Astrocyte of the hippocampus (primary cell): ENCODE results near the gene KRT79.
A peak's percentile ranks its signal among the peaks of the same experiment; 100 is the strongest.
"Not testable (repeated sequence)": the region's sequence is repeated elsewhere in the genome, so short reads cannot be mapped to it uniquely, and the experiment has no call there.

Experiments used
- DNase-seq: peaks from one replicate; pipeline ENCODE4 v3.0.0; 2011; ENCODE audit warnings: low read depth, low spot score

KRT79 gene

DNA sequence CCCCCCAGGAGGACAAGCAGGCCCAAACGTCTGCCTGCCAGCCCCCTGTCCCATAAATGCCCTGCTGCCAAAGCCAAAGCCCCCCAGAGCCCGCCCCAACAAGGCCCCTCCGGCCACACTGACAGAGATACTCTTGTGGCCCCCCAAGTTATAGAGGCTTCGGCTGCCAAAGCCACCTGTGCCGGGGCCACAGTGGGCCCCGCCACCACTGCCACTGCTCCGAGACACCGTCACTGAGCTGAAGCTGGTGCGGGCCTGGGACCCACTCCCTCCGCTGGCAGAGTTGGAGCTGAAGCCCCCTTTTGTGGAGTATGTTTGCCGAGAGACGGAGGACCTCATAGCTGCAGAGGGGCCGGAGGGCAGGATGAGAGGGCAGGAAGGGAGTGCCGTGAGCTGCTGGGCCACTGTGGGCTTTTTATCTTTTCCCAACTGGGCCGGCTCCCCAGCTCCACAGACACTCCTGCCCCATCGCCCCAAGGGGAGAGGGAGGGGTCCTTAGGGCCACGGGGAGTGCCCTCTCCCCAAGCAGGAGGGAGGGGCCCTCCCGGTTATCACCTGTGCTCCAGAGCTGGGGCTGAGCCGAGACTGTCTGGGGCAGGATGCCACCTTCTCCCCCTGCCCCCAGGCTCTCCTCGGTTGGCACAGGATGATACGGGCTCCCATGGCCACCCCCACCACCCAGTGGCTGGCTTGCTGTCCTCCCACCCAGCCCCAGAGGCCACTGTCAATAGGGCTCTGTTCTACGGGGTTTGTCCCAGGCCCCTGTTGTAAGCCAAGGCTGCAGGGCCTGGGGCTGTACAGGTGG is at the start of gene KRT79:
KRT79 (minus strand) TSS at position 390 of the 805 bp plus-strand sequence; CDS start at position 339, 51 bp downstream.
- no peak for DNase-seq

DNA sequence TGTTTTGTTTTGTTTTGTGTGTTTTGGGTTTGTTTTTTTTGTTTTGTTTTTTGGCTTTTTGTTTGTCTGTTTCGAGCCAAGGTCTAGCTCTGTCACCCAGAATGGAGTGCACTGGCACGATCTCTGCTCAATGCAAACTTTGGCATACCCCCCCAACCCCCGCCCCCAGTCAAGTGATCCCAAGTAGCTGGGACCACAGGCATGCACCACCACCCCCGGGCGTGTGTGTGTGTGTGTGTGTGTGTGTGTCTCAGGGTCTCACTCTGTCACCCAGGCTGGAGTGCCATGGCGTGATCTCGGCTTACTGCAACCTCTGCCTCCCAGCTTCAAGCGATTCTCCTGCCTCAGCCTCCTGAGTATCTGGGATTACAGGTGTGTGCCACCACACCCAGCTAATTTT is 46.4 kb upstream of the KRT79 start:
- not testable (repeated sequence) for DNase-seq

GRCh38 chr12:52879394-52880351 is 45.6 kb upstream of the KRT79 start:
- peak; percentile 91 for DNase-seq

GRCh38 chr12:52878507-52879393 is 44.6 kb upstream of the KRT79 start:
- DNase-seq: no peak

DNA sequence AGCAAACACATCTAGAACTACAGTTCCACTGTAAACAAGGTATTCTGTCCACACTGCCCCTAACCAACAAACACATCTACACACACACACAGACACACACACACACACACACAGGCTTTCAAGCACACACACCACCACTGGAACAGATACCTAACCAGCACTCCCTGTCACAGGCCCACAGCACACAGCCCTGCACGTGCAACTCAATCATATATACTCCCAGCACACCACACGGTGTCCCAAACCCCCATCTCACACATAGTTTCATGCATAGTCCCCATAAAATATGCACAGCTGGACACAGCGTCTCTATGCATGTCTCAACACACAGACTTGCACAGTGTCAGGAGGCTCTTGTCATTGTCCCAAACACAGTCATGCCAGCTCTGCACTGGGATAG is 43.1 kb upstream of the KRT79 start:
- DNase-seq: no peak

DNA sequence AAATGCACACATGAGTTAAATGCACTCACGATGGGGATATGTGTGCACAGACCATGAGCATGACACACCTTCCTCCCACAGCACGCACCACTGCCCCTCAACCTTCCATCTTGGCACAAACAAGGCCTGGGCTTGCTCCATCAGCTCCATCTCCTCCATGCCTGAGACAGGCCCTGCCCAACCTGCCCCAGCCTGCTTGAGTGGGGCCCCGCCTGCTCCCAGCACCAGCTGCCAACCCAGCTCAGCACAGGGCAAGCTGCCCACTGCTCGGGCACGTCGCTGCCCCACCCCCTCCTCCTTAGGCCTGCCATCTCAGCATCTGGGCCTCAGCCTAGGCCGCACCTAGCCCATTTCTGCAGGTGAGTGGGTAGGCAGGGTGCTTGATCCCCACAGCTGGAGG is 42.3 kb upstream of the KRT79 start:
- no peak for DNase-seq

DNA sequence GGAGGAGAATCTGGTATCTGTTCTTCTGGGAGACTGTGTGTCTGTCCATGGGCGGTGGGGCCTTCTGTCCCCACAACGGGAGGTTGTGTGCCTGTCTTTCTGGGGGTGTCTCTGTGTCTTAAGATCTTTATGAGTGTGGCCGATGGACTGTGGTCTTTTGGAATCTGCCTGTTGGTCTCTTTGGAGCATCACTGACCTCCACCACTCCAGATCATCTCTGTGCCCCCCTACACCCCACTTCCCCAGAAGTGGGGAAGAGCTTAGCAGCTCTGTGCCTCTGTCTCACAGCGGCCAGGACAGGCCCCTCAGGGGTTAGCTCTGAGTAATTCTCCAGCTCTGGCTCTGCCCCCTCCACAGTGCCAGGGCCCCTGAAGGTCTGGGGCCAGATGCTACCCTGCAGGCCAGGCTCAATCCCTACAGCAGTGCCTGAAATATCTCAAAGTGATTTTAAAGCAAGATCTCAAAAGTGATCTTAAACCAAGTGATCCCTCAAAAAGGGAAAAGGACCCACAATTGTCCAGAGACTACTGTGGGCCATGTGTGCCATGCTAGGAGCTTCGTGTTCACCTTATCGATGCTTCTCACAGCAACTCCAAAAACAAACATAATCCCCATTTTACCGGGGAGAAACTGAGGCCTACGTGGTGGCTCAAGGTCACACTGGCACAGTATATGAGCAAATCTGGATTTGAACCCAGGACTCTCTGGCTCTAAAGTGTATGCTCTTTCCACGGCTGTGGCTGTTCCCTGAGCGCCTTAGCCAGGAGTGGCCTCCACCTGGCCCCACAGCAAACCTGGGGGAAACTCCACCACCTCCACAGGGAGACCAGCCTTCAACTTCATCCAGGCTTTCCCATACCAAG is 40.7 kb upstream of the KRT79 start:
- DNase-seq: no peak

- DNase-seq: peak; percentile 97
Measured at GRCh38 chr12:52873832-52874572, 39.9 kb upstream of the KRT79 start.

GRCh38 chr12:52873513-52873831 is 39.4 kb upstream of the KRT79 start:
- no peak for DNase-seq

DNA sequence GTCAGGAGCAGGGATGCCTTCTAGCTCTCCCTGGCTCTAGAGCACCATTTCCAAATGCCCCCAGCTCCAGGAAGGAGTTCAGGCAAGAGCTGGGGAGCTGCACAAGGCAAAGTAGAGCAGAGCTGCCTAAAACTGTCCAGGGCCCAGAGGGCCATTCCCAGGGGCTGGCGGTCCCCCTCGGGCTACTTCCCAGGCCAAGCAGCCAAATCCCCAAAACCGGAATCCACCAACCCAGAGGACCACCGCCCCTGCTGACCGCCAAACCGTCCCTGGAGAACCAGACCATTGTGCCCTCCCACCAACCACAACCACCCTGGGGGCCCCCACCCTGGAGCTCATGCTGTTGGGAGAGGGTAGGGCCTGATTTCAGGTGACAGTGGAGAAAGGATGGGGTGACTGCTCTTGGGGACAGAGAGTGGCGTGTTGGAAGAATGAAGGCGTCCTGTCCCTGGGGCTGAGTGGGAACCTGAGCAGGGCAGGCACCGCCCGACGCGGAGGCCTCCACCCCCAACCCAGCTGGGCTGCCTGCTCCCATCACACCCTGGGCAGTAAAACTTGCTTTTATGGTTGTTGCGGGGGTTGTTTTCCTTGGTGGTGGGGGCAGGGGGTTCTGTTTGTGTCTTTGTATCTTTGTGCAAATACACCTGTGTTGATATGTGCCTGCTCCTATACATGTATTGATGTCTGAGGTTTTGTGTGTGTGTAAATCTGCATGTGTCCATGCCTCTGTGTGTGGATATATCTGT is 38.7 kb upstream of the KRT79 start:
- DNase-seq: no peak

DNA sequence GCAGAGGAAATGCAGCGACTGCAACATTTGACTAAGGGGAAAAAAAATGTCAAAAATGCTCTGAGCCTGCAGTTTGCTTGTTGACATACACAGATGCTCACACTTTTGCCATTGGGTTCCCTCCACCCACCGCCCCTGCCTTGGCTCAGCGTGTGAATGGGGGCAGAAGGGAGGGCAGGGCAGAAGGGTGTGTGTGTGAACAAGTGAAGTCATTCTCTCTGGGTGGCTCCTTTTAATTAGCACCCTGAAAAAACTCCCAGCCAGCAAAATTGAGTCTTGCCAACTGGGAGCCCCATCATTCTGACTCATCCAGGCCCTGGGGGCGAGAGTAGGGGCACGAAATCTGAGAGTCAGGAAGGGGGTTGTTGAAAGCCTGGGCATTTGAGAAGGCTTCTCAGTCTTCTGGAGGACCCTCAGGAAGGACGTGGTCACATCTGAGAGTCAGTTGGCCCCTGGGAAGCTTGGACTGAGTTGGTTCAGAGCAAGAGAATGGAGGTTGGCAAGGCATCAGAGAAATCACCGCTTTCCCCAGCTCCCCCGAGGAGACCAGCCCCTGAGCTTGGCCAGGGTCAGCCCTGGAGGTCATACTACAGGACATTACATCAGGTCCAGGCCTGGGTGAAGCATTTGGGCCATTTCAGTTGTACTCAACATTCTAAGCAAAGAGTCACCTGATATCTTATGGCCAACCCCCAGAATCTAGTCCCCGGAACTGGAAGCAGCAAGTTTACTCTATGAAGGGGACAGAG is 37.4 kb upstream of the KRT79 start:
- DNase-seq: peak; percentile 78

DNA sequence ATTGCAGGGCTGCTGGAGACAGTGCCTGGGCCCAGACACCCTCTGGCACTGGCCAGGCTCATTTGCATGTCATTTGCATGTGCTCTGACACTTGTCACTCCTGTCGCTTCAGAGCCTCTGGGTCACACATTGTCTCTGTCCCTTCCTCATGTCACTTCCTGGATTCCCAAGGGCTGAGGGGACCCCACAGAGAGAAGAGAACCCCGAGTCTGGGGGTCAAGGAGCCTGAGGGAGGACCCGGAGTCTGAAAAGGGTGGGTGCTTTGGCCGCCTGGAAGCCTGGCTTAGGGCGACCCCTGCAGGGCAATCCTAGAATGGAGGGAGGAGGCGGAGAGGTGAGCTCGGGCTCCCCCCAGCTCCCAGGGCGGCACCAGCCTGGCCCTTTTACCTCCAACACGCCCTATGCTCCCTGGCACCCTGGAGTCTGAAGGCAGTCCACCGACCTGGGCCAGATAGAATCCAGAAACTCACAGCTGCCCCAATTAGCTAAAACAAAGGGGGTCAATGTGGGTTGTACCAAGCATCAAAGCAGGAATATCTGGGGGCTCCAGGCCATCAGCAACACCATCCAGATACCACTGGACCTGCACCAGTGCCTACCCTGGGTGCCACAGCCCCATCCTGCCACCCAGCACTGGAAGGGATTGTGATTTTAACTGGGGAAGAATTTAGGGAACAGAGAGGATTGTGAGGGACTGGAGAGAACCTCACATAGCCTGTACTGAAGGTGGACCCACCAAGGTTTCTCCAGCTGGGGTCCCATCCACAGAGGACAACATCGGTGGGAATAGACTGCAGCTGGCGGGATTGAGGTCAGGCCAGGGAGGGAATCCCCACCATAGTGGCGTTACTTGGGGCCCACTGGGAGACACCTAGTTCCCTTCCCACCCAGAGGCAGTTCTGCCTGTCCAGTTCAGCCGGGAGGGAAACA is 36.5 kb upstream of the KRT79 start:
- peak; percentile 79 for DNase-seq

GRCh38 chr12:52867642-52868041 is 33.5 kb upstream of the KRT79 start:
- no peak for DNase-seq

DNA sequence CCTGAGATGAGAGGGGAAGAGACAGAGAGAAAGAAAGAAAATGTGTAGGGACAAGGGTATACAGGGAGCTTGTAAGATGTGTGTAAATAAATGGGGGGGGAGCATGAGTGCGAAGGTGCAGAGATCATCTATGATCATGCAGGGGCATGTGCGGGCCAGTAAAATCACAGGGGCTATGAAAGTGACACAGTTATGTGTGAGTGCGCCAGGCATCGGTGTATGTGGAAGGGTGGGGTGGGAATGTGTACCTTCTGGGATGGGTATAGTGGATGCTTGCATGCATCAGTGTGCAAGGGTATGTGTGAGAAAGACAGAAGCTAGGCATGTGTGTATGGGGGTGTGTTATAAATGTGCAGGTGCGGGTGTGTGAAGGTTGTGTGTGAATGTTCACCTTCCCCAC is 33.0 kb upstream of the KRT79 start:
- DNase-seq: no peak

DNA sequence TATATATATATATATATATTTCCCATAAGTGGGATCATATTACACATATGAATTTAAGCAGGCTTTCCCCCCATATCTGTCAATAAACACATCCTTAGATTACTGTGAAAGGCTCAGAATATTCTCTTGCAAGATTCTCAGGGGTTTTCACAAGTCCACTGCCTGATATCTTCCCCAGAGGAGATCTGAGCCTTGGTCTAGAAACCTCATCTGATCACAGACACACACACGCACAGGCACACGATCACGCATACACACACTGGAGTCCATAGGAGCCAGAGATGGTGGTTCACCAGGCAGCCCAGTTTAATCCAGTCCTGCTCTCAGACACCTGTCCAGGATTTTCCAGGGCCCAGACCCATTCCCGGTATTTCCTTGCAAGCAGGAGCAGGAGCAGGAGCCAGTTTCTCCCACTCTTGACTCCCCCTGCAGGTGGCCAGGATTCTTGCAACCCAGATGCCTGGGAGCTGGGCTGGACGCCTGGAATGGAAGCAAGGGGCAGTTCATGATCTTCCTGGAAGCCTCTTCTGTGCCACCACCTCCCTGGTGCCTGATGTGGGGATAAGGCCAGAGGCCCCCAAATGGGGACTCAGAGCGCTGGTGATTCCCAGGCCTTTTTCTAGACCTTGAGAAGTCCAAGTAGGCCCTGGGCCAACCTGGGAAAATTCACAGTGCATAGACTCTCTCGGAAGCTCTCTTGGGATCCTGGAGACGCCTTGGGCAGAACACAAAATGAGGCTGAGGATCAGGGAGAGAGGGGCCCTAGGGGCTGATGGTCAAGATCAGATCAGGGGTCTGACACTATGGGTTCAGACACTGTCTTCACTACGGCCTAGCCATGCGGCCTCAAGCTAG is 31.2 kb upstream of the KRT79 start:
- peak; percentile 85 for DNase-seq

- no peak for DNase-seq
Measured at GRCh38 chr12:52862023-52862422, 27.9 kb upstream of the KRT79 start.

DNA sequence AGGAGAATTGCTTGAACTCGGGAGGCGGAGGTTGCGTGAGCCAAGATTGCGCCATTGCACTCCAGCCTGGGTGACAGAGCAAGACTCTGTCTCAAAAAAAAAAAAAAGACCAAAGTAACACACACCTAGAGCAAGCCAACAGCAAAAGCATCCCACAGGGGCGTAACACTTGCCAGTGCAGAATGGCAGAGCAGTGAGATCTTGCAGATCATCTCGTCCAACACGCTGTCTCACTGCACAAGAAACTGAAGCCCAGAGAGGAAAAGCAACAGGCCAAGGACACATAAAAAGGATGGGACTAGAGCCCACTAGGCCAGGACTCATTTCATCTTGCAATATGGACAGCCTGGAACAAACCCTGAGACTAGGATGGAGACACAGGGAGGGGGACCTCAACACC is 27.4 kb upstream of the KRT79 start:
- DNase-seq: no peak
